Liver (tissue), 9 donors: ENCODE results near the gene HDAC8. TPM values are rescaled to one million over a fixed set of nuclear protein-coding genes. Genes with fewer than 3 reads are reported as not detected.
"Not testable (repeated sequence)": the region's sequence is repeated elsewhere in the genome, so short reads cannot be mapped to it uniquely, and the experiment has no call there.

Experiments used
- DNase-seq: peaks from one replicate; pipeline ENCODE4 v3.0.0-alpha.2; 2017; ENCODE audit warnings: low spot score
- H3K27ac ChIP-seq, 2 donors: one replicate each; pipeline ENCODE4 v1.7.0; 2013; ENCODE audit warnings: inconsistent platforms in 2 of 2, low read length in 2 of 2, control low read depth in 1 of 2, low read depth in 1 of 2, mild to moderate bottlenecking in 1 of 2
- H3K27me3 ChIP-seq, 4 donors: one replicate each; pipeline versions ENCODE4 v1.6.1 to v1.7.0; 2013; ENCODE audit warnings: low read length in 3 of 4, inconsistent platforms in 1 of 4, mild to moderate bottlenecking in 1 of 4, moderate library complexity in 1 of 4; ENCODE audit not compliant: control insufficient read depth in 4 of 4, insufficient read depth in 4 of 4
- H3K36me3 ChIP-seq, 4 donors: one replicate each; pipeline versions ENCODE4 v1.6.1 to v1.7.0; 2013; ENCODE audit warnings: low read length in 3 of 4, mild to moderate bottlenecking in 3 of 4, low read depth in 1 of 4, moderate library complexity in 1 of 4; ENCODE audit not compliant: control insufficient read depth in 4 of 4, insufficient read depth in 3 of 4
- H3K4me1 ChIP-seq, 4 donors: one replicate each; pipeline versions ENCODE4 v1.6.1 to v1.7.0; 2013; ENCODE audit warnings: low read length in 3 of 4, mild to moderate bottlenecking in 3 of 4, moderate library complexity in 1 of 4; ENCODE audit not compliant: control insufficient read depth in 4 of 4, insufficient read depth in 4 of 4
- H3K4me3 ChIP-seq, 3 donors: one replicate each; pipeline versions ENCODE4 v1.6.1 to v1.7.0; 2013; ENCODE audit warnings: low read length in 3 of 3, control low read depth in 1 of 3, low read depth in 1 of 3, mild to moderate bottlenecking in 1 of 3
- H3K9ac ChIP-seq, 2 donors: one replicate each; pipeline ENCODE4 v1.7.0; 2013; ENCODE audit warnings: low read length in 2 of 2, mild to moderate bottlenecking in 2 of 2, moderate library complexity in 2 of 2, control low read depth in 1 of 2, low read depth in 1 of 2
- H3K9me3 ChIP-seq, 4 donors: one replicate each; pipeline versions ENCODE4 v1.6.1 to v1.7.0; 2013; ENCODE audit warnings: low read length in 3 of 4; ENCODE audit not compliant: control insufficient read depth in 4 of 4
- EGR1 ChIP-seq, 2 donors: IDR thresholded peaks; 2 replicates each; pipeline ENCODE4 v1.6.1; 2016 to 2018; ENCODE audit warnings: antibody characterized with exemption in 2 of 2, low read depth in 2 of 2
- FOXA1 ChIP-seq: IDR thresholded peaks from 2 replicates; pipeline ENCODE4 v1.6.1; 2016; ENCODE audit warnings: antibody characterized with exemption
- GABPA ChIP-seq, 2 donors: IDR thresholded peaks in 1 of 2; conservative IDR thresholded peaks in 1 of 2; 2 replicates each; pipeline ENCODE4 v1.6.1; 2016; ENCODE audit warnings: antibody characterized with exemption in 2 of 2, mild to moderate bottlenecking in 1 of 2, moderate library complexity in 1 of 2
- HNF4A ChIP-seq, 2 donors: conservative IDR thresholded peaks; 2 replicates each; pipeline ENCODE4 v1.6.1; 2016; ENCODE audit warnings: antibody characterized with exemption in 2 of 2, mild to moderate bottlenecking in 2 of 2
- HNF4G ChIP-seq: IDR thresholded peaks from 2 replicates; pipeline ENCODE4 v1.6.1; 2016; ENCODE audit warnings: antibody characterized with exemption
- JUND ChIP-seq, 2 donors: IDR thresholded peaks; 2 replicates each; pipeline ENCODE4 v1.6.1; 2016; ENCODE audit warnings: antibody characterized with exemption in 2 of 2
- RAD21 ChIP-seq, 2 donors: IDR thresholded peaks; 2 replicates each; pipeline ENCODE4 v1.6.1; 2016; ENCODE audit warnings: antibody characterized with exemption in 2 of 2, mild to moderate bottlenecking in 2 of 2
- RXRA ChIP-seq, 2 donors: IDR thresholded peaks; 2 replicates each; pipeline ENCODE4 v1.6.1; 2017 to 2018; ENCODE audit warnings: antibody characterized with exemption in 2 of 2, mild to moderate bottlenecking in 1 of 2
- SP1 ChIP-seq: IDR thresholded peaks from 2 replicates; pipeline ENCODE4 v1.6.1; 2018; ENCODE audit warnings: antibody characterized with exemption, mild to moderate bottlenecking
- TAF1 ChIP-seq: conservative IDR thresholded peaks from 2 replicates; pipeline ENCODE4 v1.6.1; 2016; ENCODE audit warnings: antibody characterized with exemption, mild to moderate bottlenecking
- WGBS: extraction: QIAGEN DNeasy Blood & Tissue Kit; methylation state at CpG from one replicate; pipeline ENCODE4 v1.1.7; 2013; 5-methylcytosine and 5-hydroxymethylcytosine counted together
- polyA plus RNA-seq, 2 donors: library from polyadenylated mRNA; stranded (reverse) in 1 of 2; unstranded in 1 of 2; fragments of 200-250 nt in 1 of 2; fragments of >200 nt in 1 of 2; fragmentation: Nextera tagmentation in 1 of 2; extraction: Ambion mirVana in 1 of 2; gene quantifications; one replicate each; pipeline versions ENCODE4 v1.2.1 to v1.2.3, GENCODE V29; 2013 to 2015
- total RNA-seq, 2 donors: library from RNA; depleted of rRNA; stranded (reverse); fragments of >200 nt; gene quantifications; one replicate each; pipeline ENCODE4 v1.2.3, GENCODE V29; 2014
- TF ChIP-seq, protein P1 (sequence below): IDR thresholded peaks from 2 replicates; pipeline ENCODE4 v1.6.1; 2016; ENCODE audit warnings: antibody characterized with exemption
- TF ChIP-seq, protein P2 (sequence below): IDR thresholded peaks from 2 replicates; pipeline ENCODE4 v1.6.1; 2016; ENCODE audit warnings: antibody characterized with exemption
- TF ChIP-seq, protein P3 (sequence below): IDR thresholded peaks from 2 replicates; pipeline ENCODE4 v1.6.1; 2016; ENCODE audit warnings: antibody characterized with exemption
- TF ChIP-seq, protein P4 (sequence below): fragments of 150-350 bp; IDR thresholded peaks from 2 replicates; pipeline ENCODE4 v1.5.1; 2017; ENCODE audit warnings: improper control_type of control experiment, low read depth, low read length; ENCODE audit not compliant: missing input control
- donor health status: healthy.
- donor health status: healthy.
- donor health status: healthy.
- donor health status: healthy.
- donor health status: healthy.

HDAC8 gene
- total and polyA plus RNA-seq, 4 donors = 11.1 to 30.4 (median 14.0) TPM

DNA sequence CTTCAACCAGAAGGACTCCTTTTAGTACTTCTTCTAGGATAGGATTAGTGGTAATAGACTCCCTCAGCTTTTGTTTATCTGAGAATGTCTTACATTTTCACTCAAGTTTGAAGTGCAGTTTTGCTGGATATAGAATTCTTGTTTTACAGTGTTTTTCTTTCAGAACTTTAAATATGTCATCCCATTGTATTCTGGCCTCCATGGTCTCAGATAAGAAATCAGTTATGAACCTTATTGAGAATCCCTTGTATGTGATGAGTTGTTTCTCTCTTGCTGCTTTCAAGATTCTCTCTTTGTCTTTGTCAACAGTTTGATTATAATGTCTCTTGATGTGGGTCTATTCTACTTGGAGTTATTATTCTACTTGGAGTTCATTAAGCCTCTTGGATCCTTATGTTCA is 150.8 kb downstream of the HDAC8 start:
- Histone ChIP-seq H3K36me3 (peaks cover 0 to 5% (median 0%) of the 10 kb centered on the region in 4 donors), H3K27me3 (no peaks in the 10 kb centered on the region), H3K9me3 (peaks cover 0 to 15% (median 6%) of the 10 kb centered on the region in 4 donors), H3K27ac (no peak overlapping the region), H3K9ac (no peak overlapping the region), H3K4me3 (no peak overlapping the region), H3K4me1 (no peaks in the 10 kb centered on the region)
- no peak for TF ChIP-seq RAD21 (IDR thresholded peaks at IDR 0.05)
- TF ChIP-seq, protein P1, sequence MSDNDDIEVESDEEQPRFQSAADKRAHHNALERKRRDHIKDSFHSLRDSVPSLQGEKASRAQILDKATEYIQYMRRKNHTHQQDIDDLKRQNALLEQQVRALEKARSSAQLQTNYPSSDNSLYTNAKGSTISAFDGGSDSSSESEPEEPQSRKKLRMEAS = no peak
- no peak for TF ChIP-seq RXRA (IDR thresholded peaks at IDR 0.05)
- no peak for TF ChIP-seq HNF4G
- no peak for TF ChIP-seq FOXA1
- no peak for TF ChIP-seq HNF4A (conservative IDR thresholded peaks at IDR 0.05)
- DNase-seq = no peak

DNA sequence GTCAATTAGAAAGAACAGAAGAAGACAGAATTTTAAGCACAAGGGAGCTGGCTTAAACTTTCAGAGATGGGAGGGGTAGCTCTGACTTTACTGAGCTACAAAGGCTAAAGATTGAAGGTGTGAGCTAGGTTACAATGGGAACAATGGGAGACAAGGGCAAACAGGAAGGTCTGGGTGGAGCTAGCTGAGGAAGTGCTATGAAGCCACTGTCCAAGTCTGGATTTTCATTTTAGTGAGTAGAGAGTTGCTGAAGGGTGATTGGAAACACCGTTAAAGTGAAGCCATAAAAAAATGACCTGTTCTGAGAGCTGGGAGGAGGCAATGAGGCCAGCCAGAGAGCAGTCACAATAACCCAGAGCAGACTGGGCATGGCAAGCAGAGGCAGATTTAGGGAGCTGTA is 162.7 kb downstream of the HDAC8 start:
- H3K27me3 ChIP-seq = no peaks in the 10 kb centered on the region
- H3K9me3 ChIP-seq = no peaks in the 10 kb centered on the region
- 78% methylated on average over 1 of the region's 1 CpG for WGBS
- no peaks in the 10 kb centered on the region for H3K4me1 ChIP-seq
- DNase-seq = no peak
- no peak overlapping the region for H3K9ac ChIP-seq
- H3K4me3 ChIP-seq = no peak overlapping the region
- TF ChIP-seq JUND (IDR thresholded peaks at IDR 0.05) (no peak), TAF1 (no peak), EGR1 (IDR thresholded peaks at IDR 0.05; ENCODE audit: low read depth in 2 of 2) (no peak), HNF4A (conservative IDR thresholded peaks at IDR 0.05) (no peak), HNF4G (no peak), RAD21 (IDR thresholded peaks at IDR 0.05) (no peak), SP1 (no peak)
- TF ChIP-seq, protein P2, sequence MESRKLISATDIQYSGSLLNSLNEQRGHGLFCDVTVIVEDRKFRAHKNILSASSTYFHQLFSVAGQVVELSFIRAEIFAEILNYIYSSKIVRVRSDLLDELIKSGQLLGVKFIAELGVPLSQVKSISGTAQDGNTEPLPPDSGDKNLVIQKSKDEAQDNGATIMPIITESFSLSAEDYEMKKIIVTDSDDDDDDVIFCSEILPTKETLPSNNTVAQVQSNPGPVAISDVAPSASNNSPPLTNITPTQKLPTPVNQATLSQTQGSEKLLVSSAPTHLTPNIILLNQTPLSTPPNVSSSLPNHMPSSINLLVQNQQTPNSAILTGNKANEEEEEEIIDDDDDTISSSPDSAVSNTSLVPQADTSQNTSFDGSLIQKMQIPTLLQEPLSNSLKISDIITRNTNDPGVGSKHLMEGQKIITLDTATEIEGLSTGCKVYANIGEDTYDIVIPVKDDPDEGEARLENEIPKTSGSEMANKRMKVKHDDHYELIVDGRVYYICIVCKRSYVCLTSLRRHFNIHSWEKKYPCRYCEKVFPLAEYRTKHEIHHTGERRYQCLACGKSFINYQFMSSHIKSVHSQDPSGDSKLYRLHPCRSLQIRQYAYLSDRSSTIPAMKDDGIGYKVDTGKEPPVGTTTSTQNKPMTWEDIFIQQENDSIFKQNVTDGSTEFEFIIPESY = no peak
- TF ChIP-seq, protein P3, sequence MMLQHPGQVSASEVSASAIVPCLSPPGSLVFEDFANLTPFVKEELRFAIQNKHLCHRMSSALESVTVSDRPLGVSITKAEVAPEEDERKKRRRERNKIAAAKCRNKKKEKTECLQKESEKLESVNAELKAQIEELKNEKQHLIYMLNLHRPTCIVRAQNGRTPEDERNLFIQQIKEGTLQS = no peak
- H3K27ac ChIP-seq = no peak overlapping the region
- no peaks in the 10 kb centered on the region for H3K36me3 ChIP-seq

DNA sequence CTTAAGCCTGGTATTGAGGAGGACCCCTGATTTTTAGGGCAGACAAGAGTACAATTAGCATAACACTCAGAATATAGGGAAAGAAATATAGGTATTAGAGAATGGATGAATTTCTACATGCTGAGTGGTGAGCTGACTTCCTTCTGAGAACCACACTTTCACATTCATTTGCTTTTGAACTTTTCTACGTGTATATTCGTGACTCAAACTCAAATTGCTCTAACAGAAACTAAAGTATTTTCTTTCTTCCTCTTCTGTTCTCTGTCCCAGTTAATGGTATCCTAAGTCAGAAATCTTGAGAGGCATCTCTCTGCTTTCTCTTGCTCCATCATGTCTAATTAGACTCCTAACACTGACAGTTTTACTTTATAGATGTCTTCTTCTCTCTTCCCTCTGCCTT is 163.8 kb downstream of the HDAC8 start:
- Histone ChIP-seq H3K4me3 (no peak overlapping the region), H3K4me1 (no peaks in the 10 kb centered on the region), H3K27ac (no peak overlapping the region), H3K36me3 (no peaks in the 10 kb centered on the region), H3K9ac (no peak overlapping the region), H3K9me3 (no peaks in the 10 kb centered on the region), H3K27me3 (no peaks in the 10 kb centered on the region)
- no peak for DNase-seq
- no peak for TF ChIP-seq GABPA (IDR thresholded peaks at IDR 0.05 in 1 of 2, conservative IDR thresholded peaks at IDR 0.05 in 1 of 2)
- TF ChIP-seq, protein P4, sequence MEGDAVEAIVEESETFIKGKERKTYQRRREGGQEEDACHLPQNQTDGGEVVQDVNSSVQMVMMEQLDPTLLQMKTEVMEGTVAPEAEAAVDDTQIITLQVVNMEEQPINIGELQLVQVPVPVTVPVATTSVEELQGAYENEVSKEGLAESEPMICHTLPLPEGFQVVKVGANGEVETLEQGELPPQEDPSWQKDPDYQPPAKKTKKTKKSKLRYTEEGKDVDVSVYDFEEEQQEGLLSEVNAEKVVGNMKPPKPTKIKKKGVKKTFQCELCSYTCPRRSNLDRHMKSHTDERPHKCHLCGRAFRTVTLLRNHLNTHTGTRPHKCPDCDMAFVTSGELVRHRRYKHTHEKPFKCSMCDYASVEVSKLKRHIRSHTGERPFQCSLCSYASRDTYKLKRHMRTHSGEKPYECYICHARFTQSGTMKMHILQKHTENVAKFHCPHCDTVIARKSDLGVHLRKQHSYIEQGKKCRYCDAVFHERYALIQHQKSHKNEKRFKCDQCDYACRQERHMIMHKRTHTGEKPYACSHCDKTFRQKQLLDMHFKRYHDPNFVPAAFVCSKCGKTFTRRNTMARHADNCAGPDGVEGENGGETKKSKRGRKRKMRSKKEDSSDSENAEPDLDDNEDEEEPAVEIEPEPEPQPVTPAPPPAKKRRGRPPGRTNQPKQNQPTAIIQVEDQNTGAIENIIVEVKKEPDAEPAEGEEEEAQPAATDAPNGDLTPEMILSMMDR = no peak
- 86% methylated on average over 2 of the region's 2 CpGs for WGBS

DNA sequence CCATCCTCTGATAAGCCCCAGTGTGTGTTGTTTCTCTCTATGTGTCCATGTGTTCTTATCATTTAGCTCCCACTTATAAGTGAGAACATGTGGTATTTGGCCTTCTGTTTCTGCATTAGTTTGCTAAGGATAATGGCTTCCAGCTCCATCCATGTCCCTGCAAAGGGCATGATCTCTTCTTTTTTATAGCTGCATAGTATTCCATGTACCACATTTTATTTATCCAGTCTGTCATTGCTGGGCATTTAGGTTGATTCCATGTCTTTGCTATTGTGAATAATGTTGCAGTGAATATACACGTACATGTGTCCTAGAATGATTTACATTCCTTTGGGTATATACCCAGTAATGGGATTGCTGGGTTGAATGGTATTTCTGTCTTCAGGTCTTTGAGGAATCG is 167.5 kb downstream of the HDAC8 start:
- H3K4me3 ChIP-seq, H3K9ac ChIP-seq, DNase-seq, H3K27ac ChIP-seq, H3K4me1 ChIP-seq, H3K36me3 ChIP-seq, H3K9me3 ChIP-seq, H3K27me3 ChIP-seq: not testable (repeated sequence)
- 97% methylated on average over 2 of the region's 2 CpGs for WGBS
